Calu3 (cell line): ENCODE results near the gene AGK. TPM values are rescaled to one million over a fixed set of nuclear protein-coding genes. Genes with fewer than 3 reads are reported as not detected.

Experiments
- BruUV-seq: library from RNA; stranded (reverse); fragments of 400-500 nt; replicated peaks from 2 replicates; lab custom pipeline; 2021; lab: Mats Ljungman, UMichigan
- CTCF ChIA-PET: fragments of 300-600 bp; sonication (Branson Sonifier 250); formaldehyde crosslinking; loops from one replicate; lab custom pipeline; 2022; ENCODE audit warnings: antibody characterized with exemption; lab: Charles Lee
- DNase-seq: peaks from one replicate; pipeline ENCODE4 v3.0.0; 2022
- H3K27ac Mint-ChIP-seq: one replicate; pipeline ENCODE4 v1.8.0; 2022; ENCODE audit warnings: mixed read lengths; ENCODE audit not compliant: unreplicated experiment
- H3K27me3 Mint-ChIP-seq: one replicate; pipeline ENCODE4 v1.8.0; 2022; ENCODE audit warnings: mixed read lengths; ENCODE audit not compliant: unreplicated experiment
- H3K36me3 Mint-ChIP-seq: one replicate; pipeline ENCODE4 v1.8.0; 2022; ENCODE audit warnings: mild to moderate bottlenecking, moderate library complexity, mixed read lengths; ENCODE audit not compliant: insufficient read depth, unreplicated experiment
- H3K4me1 Mint-ChIP-seq: one replicate; pipeline ENCODE4 v1.8.0; 2022; ENCODE audit warnings: mild to moderate bottlenecking, low read depth, mixed read lengths; ENCODE audit not compliant: unreplicated experiment
- H3K4me3 Mint-ChIP-seq: one replicate; pipeline ENCODE4 v1.8.0; 2022; ENCODE audit warnings: mild to moderate bottlenecking, low read depth, moderate library complexity, mixed read lengths; ENCODE audit not compliant: unreplicated experiment
- H3K9me3 Mint-ChIP-seq: one replicate; pipeline ENCODE4 v1.8.0; 2022; ENCODE audit warnings: low read depth, mixed read lengths; ENCODE audit not compliant: unreplicated experiment
- intact Hi-C: fragments of 100-400 bp; cut with micrococcal nuclease; formaldehyde crosslinking; loops from one replicate; pipeline ENCODE4 v1.10.0; 2022; ENCODE audit not compliant: unreplicated experiment
- total RNA-seq: library from RNA; stranded (reverse); gene quantifications from 2 replicates; pipeline ENCODE4 v1.2.3, GENCODE V29; 2022
- TF ChIP-seq, protein P1 (sequence below): fragments of 200-600 bp; IDR thresholded peaks from one replicate; pipeline ENCODE4 v1.8.0; 2022; ENCODE audit warnings: antibody characterized with exemption; ENCODE audit not compliant: unreplicated experiment

The AGK gene
- total RNA-seq, 1 experiment from 2014 or later = 32.3 TPM

- intact Hi-C loops = no loop called here
- H3K4me3 Mint-ChIP-seq = no peak overlapping the region
- no peaks in the 10 kb centered on the region for H3K9me3 Mint-ChIP-seq
- no peaks in the 10 kb centered on the region for H3K36me3 Mint-ChIP-seq
- TF ChIP-seq, protein P1, sequence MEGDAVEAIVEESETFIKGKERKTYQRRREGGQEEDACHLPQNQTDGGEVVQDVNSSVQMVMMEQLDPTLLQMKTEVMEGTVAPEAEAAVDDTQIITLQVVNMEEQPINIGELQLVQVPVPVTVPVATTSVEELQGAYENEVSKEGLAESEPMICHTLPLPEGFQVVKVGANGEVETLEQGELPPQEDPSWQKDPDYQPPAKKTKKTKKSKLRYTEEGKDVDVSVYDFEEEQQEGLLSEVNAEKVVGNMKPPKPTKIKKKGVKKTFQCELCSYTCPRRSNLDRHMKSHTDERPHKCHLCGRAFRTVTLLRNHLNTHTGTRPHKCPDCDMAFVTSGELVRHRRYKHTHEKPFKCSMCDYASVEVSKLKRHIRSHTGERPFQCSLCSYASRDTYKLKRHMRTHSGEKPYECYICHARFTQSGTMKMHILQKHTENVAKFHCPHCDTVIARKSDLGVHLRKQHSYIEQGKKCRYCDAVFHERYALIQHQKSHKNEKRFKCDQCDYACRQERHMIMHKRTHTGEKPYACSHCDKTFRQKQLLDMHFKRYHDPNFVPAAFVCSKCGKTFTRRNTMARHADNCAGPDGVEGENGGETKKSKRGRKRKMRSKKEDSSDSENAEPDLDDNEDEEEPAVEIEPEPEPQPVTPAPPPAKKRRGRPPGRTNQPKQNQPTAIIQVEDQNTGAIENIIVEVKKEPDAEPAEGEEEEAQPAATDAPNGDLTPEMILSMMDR = no peak
- H3K27me3 Mint-ChIP-seq = no peaks in the 10 kb centered on the region
- H3K27ac Mint-ChIP-seq = no peak overlapping the region
- no TSS peak for BruUV-seq
- DNase-seq = no peak
- CTCF ChIA-PET = no interaction called here
- no peaks in the 10 kb centered on the region for H3K4me1 Mint-ChIP-seq
Observed at GRCh38 chr7:141624763-141625162, 73.6 kb downstream of the AGK start.

GRCh38 chr7:141630621-141631020 is 79.4 kb downstream of the AGK start:
- H3K27ac Mint-ChIP-seq = no peak overlapping the region
- TF ChIP-seq, protein P1 = no peak
- no peak overlapping the region for H3K4me3 Mint-ChIP-seq
- CTCF ChIA-PET = no interaction called here
- no peaks in the 10 kb centered on the region for H3K9me3 Mint-ChIP-seq
- no TSS peak for BruUV-seq
- intact Hi-C loops = no loop called here
- H3K36me3 Mint-ChIP-seq = no peaks in the 10 kb centered on the region
- DNase-seq = no peak
- no peaks in the 10 kb centered on the region for H3K27me3 Mint-ChIP-seq
- H3K4me1 Mint-ChIP-seq = no peaks in the 10 kb centered on the region

GRCh38 chr7:141631525-141631924 is 80.3 kb downstream of the AGK start:
- Mint-ChIP-seq H3K36me3 (no peaks in the 10 kb centered on the region), H3K4me3 (no peak overlapping the region), H3K27me3 (no peaks in the 10 kb centered on the region), H3K27ac (no peak overlapping the region), H3K4me1 (no peaks in the 10 kb centered on the region), H3K9me3 (no peaks in the 10 kb centered on the region)
- intact Hi-C loops = no loop called here
- TF ChIP-seq, protein P1 = no peak
- no peak for DNase-seq
- CTCF ChIA-PET = no interaction called here
- no TSS peak for BruUV-seq

- intact Hi-C loops = no loop called here
- H3K4me3 Mint-ChIP-seq = no peak overlapping the region
Observed at GRCh38 chr7:141634065-141634464, 82.9 kb downstream of the AGK start.

More at GRCh38 chr7:141634065-141634464, 82.9 kb downstream of the AGK start:
- Mint-ChIP-seq H3K9me3 (no peaks in the 10 kb centered on the region), H3K27me3 (no peaks in the 10 kb centered on the region), H3K4me1 (no peaks in the 10 kb centered on the region), H3K36me3 (no peaks in the 10 kb centered on the region), H3K27ac (no peak overlapping the region)
- TF ChIP-seq, protein P1 = no peak
- no peak for DNase-seq
- BruUV-seq = no TSS peak
- CTCF ChIA-PET = no interaction called here
